GM21423 (cell line): ENCODE measurements around the gene SORCS3.

Experiments
- ATAC-seq: cut with Tn5 transposase; IDR thresholded peaks from one replicate; pipeline ENCODE4 v1.9.1; 2021; ENCODE audit warnings: mild to moderate bottlenecking, moderate library complexity; ENCODE audit not compliant: unreplicated experiment

The SORCS3 gene

DNA sequence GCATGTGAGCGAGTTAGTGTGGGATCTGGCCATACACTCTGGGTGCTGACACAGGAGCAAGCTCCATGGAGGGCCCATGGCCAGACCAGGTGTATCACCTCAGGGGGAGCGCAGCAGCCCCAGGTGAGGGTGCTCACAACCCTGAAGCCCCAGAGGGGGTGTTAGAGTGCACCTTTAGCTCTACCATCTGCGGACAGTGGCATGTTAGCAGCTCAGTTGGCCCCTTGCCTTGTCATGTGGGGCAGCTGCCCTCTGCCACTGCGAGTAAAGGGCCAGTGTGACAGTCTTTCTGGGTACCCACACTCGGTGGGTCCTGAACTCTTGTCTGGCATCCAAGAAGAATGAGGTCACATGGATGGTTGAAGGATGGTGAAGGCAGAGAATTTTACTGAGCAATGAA lies 600.2 kb downstream of the SORCS3 start:
- ATAC-seq, result no peak

DNA sequence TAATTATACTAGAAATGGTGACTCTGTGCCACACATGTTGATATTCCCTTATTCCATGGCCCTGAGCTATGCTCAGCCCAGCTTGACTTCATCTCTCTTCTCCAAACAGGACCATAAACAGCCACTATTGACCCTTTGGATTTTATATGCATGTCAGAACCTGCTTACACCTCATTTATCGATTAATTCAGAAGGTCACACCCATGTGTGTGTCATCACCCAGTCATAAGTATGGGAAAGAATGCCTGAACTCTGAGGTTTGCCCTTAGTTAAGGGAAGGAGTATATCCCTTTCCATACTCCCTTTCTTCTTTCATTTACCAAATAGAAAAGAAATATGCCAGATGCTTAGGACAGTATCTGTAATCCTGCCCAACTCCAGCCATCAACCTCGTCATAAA lies 602.3 kb downstream of the SORCS3 start:
- no peak for ATAC-seq

DNA sequence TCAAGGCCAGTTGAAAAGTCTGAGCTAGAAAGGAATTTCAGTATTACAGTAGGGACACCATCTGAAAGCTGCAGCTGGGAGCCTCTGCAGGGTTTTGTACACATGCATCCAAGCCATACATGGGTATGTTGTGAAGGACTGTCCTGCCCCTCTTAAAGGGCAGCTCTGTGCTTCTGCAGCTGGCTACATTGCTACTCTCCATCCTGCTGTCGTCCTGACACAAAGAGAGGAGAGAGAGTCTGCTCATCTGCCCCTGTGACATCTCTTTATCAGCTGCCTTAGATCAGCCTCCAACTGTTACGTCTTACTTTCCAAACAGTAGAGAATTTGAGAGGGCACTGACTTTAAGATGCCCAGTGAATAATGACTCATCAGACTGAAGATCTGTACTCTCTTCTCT lies 602.7 kb downstream of the SORCS3 start:
- no peak for ATAC-seq

DNA sequence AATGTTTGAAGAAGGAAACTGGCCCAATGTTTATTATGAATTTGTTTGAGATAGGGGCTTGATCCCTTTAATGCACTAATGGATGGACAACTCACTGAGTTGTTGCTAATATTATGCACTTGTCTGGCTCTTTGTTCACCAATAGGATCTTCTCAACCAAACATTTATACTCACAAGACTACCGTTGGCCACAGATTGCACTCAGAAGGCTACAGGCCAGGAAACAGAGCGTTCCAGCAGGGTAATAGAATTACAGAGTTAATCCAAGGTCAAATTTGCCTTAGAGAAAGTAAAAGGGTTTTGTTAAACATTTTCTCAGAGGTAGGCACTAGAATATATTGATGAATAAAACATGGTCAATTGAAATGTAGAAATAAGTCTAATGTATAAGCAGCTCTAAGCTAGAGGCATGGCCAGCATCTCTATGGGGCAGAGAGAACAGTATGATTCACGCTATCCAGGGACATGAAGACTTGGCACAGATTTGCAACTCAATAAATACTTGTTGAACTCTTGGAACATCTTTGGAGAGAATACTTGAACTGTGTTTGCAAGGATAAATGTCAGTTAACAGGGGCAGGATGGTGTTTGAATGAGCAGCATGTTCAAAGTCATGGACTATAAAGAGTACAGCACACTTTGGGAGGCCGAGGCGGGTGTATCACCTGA lies 606.9 kb downstream of the SORCS3 start:
- no peak for ATAC-seq

DNA sequence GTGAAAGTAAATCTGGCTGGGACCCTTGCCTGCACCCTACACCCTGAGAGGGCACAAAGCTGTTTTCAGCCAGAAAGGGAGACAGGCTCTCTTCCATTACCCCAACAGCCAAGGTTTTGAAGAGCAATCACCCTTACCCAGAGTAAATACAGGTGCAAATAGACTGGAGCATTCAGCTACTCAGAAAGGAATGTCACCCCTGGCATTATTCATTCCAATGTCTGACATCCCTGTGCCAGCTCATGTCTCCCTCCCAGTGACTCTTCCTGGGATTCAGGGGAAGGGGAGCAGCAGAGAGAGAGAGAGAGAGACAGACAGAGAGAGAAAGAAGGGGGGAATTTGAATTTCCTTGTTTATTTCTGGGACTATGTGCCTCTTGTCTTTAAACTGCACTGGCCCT lies 611.8 kb downstream of the SORCS3 start:
- no peak for ATAC-seq

DNA sequence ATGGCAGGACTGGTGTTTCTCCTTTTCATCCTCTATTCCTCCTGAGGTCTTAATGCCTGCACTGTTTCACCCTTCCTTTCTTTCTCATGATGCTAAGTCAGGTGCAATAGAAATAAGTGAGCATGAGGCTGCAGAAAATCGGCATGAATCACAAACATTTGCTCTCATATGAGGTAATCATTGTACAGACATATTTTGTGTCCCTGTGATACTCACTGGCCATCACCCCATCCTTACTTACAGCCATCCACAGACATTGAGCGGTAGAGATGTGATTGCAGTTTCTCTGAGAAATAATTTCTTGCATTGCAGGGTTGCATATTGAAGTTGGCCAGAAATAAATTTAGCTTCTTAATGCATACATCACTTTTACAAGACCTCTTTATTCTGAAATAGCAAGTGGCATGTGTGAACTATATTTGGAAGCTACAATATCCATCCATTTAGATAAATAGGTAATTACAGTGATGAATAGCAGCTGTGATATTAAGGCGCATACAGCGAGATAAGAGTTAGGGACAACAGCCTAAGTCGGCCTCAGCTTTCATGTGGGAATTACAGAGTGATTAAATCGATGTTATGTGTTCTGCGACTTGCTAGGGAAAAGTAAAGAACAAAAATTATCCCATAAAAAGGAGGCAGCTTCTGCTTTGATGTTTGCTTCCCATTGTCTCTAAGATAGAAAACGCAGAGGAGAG lies 612.6 kb downstream of the SORCS3 start:
- no peak for ATAC-seq

DNA sequence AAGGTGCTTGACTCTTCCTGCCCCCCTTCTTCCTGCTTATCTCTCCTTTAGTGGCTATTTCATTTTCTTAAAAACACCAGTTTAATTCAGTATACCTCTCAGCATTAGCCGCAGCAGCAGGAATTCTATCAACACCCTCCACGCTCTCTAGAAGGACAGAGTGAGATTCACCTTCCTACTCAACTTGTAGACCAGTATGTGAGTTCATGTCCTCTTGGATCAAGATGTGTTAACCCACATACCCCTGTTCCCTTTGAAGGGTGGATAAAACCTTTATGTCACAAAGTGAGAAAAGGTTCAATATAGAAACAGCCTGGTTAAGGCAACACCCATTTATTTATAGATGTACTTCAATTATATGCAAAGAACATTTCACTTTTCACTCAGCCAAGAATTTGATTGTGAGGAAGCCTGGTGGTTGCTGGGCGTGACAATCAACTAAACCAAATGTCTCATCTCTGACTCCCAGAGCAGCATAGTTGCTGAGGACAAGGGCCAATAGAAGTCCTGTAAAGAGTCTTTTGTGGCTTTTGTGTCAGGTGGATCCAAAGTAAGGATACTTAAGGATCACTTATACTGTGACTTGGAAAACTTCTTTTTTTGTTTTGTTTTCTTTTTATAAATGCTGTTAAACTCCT lies 617.1 kb downstream of the SORCS3 start:
- ATAC-seq, result no peak

DNA sequence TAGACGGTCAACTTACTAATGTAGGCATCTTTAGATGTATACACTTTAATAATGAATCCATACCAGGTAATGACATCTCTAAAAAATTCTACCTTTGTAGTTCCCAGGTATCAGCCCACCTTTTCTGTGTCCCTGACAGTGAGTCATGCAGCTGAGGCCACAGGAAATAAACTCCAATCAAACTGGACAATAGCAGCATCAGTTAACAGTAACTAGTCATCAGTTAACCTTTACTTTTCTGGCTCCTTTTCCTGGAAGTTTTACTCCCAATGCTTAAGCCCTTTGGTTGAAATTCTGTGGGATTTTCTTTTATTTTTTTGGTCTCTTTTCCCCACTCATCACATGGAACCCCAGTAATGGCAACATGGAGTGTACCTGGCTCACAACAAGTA lies 617.6 kb downstream of the SORCS3 start:
- no peak for ATAC-seq

DNA sequence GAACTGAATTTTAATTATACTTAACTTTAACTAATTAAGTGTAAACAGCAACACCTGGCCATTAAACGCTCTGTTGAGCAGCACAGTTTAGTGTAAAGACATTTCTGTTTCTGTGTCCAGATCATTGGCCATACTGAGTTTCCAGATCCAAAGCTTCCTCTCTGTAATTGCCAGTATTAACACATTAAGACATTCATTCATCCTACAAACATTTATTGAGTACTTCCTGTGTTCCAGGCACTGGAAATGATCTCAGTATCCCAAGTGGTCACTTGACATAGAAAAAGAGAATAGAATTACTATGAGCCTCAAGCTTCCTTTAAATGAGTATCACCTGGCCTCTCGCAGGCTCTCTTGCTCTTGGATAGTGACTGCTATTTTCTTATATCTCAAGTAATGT lies 618.1 kb downstream of the SORCS3 start:
- no peak for ATAC-seq

DNA sequence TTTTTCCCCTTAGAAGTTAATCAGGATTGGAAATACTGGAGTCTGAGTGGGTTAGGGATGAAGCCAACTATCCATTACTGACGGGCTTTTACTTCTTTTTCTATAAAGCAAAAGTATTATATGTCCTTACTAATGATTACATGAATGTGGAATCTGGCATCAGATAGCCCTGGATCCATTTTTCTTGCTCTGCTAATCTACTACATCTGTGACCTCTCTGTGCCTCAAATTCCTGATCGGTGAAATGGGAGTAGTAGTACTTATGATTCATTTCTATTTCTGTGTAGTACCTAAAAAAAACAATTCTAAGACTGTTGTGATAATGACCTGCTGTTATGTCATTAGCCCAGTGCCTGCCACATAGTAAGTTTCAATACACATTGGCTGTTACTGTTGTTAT lies 621.6 kb downstream of the SORCS3 start:
- ATAC-seq, result no peak

DNA sequence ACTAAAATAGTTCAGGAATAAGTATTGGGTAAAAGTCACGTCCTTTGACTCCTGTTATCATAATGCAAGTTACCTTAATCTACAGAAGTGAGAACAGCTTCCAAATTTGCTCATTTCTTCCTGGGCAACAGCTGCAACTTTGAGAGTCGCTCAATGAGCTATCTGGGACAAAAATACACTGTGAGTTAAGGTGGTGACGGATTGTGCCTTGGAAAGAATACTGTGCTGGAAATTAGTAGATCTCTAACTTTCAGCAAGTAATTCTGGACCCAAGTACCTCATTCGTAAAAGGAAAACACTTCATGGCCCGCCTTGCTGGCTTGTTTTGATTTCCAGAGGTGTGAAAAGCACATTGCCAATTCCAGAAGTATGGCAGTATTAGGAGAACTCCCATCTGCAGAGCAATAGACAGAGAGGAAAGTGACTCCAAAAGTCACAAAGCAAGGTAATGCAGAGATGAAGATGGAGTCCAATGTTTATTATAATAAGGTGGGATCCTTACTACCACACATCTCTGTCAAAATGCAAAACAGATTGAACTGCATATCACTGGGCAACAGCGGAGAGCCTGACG lies 626.0 kb downstream of the SORCS3 start:
- ATAC-seq, result no peak

DNA sequence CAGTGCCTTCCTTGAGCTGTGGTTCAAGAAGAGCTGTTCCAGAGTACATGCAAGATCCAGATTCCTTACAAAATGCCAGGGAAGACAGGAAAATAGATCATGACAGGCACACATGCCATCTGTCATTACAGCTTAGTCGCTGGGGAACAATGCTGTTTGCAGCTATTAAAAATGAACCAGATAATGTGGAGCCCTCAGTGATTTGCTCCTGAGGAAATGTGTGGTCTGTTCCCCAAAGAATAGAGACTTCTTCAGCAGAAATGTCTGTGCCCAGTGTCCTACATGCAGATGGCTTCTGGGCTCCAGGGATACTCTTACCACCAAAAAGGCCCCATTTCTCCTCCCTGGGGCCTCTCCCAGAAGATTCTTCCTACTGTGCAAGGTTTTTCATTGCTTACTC lies 627.9 kb downstream of the SORCS3 start:
- ATAC-seq, result no peak

DNA sequence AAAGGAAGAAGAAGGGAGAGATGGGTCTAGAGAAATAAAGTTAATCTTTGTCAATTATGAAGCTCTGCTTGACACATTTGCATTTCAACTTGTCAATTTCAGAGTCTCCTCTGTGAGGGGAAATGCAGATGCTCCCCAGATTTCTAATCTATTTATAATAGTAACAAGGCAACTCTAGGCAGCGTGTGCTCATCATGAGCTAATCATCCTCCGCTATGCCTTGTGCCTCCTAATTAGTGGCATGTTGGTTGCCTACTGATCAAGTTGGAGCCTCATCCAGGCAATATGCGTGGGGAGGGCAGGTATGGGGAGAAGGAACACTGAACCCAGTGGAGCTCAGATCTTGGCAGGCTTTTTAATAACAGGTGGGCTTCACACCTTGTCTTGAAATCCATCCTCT lies 628.6 kb downstream of the SORCS3 start:
- ATAC-seq, result no peak

DNA sequence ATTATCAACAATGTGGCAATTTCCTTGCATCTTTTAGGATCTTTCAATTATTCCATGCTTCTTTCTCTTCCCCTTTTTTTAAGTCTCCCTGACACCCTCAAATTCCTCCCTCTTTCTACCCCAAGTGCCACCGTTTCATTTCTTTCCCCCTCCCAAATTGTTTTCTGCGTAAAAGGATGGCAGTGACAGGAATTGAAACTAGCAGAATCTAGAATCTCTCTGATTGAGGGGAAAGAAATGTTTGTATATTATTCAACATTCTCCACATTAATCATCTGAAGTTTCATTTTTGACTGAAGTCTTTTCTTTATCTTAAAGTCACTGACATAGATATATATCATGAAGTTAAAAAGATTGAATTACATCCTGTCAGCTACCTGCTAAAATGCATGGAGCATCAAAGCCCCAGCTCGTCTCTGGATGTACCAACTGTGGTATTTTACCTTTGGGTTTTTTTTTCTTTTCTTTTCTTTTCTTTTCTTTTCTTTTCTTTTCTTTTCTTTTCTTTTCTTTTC lies 633.5 kb downstream of the SORCS3 start:
- ATAC-seq, result no peak

DNA sequence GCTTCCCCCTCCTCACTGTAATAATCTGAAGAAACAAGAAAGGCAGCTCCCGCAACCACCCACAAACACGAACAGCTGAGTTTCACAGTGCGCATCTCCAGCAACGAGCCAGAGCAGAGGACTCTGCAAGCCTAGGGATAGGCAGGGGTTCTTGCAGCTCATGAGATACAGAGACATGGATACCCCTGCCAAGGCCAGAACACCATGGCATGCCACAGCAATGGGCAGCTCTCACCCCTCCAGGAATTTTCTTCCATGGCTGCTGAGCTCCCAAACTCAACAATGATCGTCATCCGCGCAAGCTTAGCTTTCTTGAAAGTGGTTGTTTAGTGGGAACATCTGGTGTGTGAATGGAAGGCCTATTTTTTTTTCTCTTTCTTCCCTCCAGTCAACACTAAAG lies 637.3 kb downstream of the SORCS3 start:
- no peak for ATAC-seq

DNA sequence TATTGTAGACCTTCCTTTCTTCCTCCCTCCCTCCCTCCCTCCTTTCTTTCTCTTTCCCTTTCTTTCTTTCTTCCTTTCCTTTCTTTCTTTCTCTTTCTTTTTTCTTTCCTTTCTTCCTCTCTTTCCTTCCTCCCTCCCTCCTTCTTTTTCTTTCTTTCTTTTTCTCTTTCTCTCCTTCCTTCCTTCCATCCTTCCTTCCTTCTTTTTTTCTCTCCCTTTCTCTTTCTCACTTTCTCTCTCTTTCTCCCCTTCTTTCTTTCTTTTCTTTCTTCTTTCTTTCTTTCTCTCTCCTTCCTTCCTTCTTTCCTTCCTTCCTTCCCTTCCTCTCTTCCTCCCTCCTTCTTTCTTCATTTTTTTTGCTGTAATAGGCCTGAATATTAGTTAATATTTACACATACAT lies 638.0 kb downstream of the SORCS3 start:
- ATAC-seq, result no peak

DNA sequence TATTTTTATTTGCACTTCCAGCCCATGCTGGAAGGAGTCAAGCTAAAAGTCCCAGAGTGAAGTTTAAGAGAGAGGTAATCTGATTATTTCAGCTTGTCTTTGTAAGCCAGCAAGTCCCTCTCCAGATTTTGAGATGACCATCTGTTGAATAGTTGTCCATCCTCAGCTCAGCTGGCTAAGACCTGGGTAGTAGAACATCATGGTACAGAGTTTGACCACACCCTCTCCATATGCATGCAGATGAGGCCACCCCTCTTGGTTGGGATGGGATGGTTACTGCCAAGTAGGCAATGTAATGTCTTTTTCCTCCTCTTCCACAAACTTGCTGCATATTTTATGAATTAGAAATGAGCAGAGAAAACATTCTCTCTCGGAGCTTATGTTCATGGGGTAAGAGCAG lies 639.8 kb downstream of the SORCS3 start:
- ATAC-seq, result no peak

DNA sequence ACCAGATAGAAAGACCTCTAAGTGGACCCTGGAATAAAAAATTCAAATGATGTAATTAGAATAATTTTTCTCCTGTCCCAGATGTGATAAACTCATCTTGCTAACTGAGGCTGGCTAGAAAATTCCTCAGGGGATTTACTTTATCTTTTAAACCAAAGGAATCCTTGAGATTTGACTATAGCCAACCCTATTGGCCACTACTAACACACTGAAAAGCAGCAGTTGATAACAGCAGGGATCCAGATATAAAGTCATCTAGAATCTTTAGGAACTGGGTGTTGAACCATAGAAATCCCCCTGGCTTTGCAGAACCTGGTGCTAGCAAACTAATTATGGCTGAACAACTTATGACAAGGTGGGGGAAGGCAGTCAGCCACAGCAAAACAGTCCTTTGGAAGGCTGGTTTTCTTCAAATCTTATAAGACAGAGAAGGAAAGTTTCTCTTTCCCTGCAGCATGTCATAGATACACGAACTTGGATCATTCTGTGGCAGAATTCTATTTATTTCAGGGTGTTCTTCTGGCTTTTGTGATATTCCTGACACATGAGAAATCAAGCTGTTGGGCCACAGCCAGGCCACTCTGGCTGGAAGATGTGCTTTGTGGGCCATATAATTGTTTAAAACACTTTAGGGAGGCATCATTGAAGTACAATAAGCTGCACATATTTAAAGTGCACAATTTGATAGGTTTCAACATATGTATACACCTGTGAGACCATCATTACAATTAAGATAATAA lies 643.6 kb downstream of the SORCS3 start:
- ATAC-seq, result no peak

DNA sequence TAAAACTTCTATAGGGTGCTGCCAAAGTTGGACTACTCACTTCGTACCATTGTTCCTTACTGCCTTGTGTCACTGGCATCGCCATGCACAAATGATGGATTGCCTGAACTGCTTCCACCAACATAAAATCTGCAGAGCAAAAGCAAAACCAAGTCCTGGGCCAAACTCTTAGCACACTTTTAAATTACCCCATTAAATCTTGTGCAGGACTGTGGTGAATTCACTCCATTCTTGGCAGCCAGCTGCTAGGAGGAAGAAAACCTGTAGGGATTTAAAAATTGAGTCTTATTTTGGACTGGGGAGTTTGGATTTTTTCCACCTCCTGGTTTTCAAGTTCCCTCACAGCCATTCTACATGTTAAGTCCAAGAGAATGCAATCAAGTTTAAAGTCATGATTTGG lies 646.9 kb downstream of the SORCS3 start:
- ATAC-seq, result no peak

DNA sequence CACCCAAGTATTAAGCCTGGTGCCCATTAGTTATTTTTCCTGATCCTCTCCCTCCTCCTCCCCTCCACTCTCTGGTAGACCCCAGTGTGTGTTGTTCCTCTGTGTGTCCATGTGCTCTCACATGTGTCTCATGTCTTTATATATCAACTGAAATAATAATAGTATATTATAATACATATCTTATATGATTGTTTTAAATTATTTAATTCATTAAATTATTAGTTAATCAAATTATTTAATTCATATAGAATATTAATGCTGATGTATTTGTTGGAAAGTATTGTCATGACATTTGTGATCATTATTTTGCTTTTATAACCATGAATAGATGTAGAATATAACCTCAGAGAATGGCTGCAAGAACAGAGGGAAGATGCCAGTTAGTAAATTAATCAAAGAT lies 647.5 kb downstream of the SORCS3 start:
- ATAC-seq, result no peak

DNA sequence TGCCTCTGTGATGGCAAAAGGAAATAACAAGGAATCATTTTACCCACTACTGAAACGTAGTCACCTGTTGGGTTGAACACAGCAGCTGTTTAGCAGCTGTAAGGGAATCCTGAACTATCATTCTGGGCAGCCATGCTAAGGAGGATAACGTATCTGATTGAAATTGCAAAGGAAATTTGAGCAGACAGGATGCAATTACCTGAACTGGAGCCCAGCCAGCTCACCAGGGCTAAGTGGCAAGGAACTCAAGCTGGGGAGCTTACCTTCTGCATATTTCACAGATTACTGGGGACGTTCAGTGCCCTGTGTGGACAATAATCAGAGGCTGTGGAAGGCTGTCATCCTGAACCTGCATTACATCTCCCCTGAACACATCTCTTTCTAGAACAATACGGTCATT lies 650.5 kb downstream of the SORCS3 start:
- no peak for ATAC-seq
